GM23248 (cell line): ENCODE results near the gene MRPL23.

ENCODE experiments used
- EZH2 ChIP-seq: fragments of 200-600 bp; sonication (generic); IDR thresholded peaks from 2 replicates; pipeline ENCODE4 v1.6.1; 2018; ENCODE audit warnings: antibody characterized with exemption, mild to moderate bottlenecking; ENCODE audit not compliant: insufficient read depth, poor library complexity, severe bottlenecking
- EZH2phosphoT487 ChIP-seq: fragments of 200-600 bp; sonication (generic); IDR thresholded peaks from 2 replicates; pipeline ENCODE4 v1.6.1; 2018; ENCODE audit warnings: antibody characterized with exemption, moderate library complexity, mild to moderate bottlenecking, low read depth; ENCODE audit not compliant: insufficient read depth

DNA sequence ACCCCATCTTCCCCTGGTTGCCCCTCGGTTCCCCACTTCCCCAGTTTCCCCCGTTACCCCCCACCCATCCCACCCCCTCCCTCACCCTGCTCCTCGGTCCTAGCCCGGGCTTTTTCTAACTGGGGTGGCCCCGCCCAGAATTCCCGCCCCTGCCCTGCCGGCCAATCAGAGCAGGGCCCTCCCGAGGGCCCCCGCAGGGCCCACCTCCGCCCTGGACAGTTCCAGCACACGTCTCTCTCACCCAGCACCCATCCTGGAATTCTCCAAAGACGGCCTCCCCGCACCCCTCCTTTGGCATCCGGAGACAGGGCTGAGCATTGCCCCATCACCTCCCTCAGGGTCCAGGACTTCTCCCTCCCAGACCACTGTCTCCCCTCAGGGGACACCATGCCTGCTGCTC, 50.6 kb downstream of the MRPL23 start, which contains the start of gene H19:
- TF ChIP-seq EZH2, result no peak
- no peak for TF ChIP-seq EZH2phosphoT487
